Panc1 (cell line): ENCODE measurements around the gene DAB2IP. TPM values are rescaled to one million over a fixed set of nuclear protein-coding genes. Genes with fewer than 3 reads are reported as not detected.
A peak's percentile ranks its signal among the peaks of the same experiment; 100 is the strongest.

Source experiments
- ATAC-seq: fragments of 200-7000 bp; cut with Tn5 transposase; 2 replicates; pipeline ENCODE4 v1.9.1; 2020; ENCODE audit warnings: mild to moderate bottlenecking, moderate library complexity
- BruUV-seq: library from RNA; stranded (reverse); fragments of 400-500 nt; replicated peaks from 2 replicates; lab custom pipeline; 2021; lab: Mats Ljungman, UMichigan
- CTCF ChIA-PET: fragments of 300-600 bp; sonication (Branson Sonifier 250); formaldehyde crosslinking; loops from one replicate; lab custom pipeline; 2022; ENCODE audit warnings: antibody characterized with exemption; lab: Charles Lee
- POLR2A ChIA-PET: fragments of 300-600 bp; sonication (Branson Sonifier 250); formaldehyde crosslinking; loops from one replicate; lab custom pipeline; 2022; ENCODE audit warnings: antibody characterized with exemption; lab: Charles Lee
- DNase-seq: peaks from one replicate; pipeline ENCODE4 v3.0.0-alpha.2; 2010; ENCODE audit warnings: low read depth, low spot score
- H3K27ac ChIP-seq: 2 replicates; pipeline ENCODE4 v1.5.1; 2011; ENCODE audit warnings: mild to moderate bottlenecking, low read length, inconsistent platforms
- H3K27me3 ChIP-seq: fragments of 200-500 bp; sonication (Bioruptor generic); 2 replicates; pipeline ENCODE4 v1.6.0; 2014; ENCODE audit warnings: low read length, inconsistent platforms; ENCODE audit not compliant: control insufficient read depth, insufficient read depth
- H3K36me3 ChIP-seq: fragments of 200-500 bp; sonication (Bioruptor generic); 2 replicates; pipeline ENCODE4 v1.5.1; 2014; ENCODE audit warnings: inconsistent platforms, mild to moderate bottlenecking, low read length, moderate library complexity; ENCODE audit not compliant: control insufficient read depth, insufficient read depth
- H3K4me1 ChIP-seq: 2 replicates; pipeline ENCODE4 v1.5.1; 2011; ENCODE audit warnings: inconsistent platforms, mild to moderate bottlenecking, low read length, moderate library complexity; ENCODE audit not compliant: control insufficient read depth, insufficient read depth
- H3K4me3 ChIP-seq, 2 experiments: 2 replicates each; pipeline ENCODE4 v1.5.1; 2011 to 2012; ENCODE audit warnings: low read depth in 2 of 2, low read length in 2 of 2, mild to moderate bottlenecking in 2 of 2, inconsistent platforms in 1 of 2, moderate library complexity in 1 of 2
- H3K9me3 ChIP-seq: fragments of 200-500 bp; sonication (Bioruptor generic); 2 replicates; pipeline ENCODE4 v1.5.1; 2014; ENCODE audit warnings: low read depth, mild to moderate bottlenecking, inconsistent platforms, low read length, moderate library complexity; ENCODE audit not compliant: control insufficient read depth, insufficient read depth
- CTCF ChIP-seq: fragments of 450-650 bp; IDR thresholded peaks from 2 replicates; pipeline ENCODE4 v1.5.1; 2017; ENCODE audit warnings: mild to moderate bottlenecking
- POLR2AphosphoS5 ChIP-seq: IDR thresholded peaks from 2 replicates; pipeline ENCODE4 v1.6.1; 2012; ENCODE audit warnings: mild to moderate bottlenecking, low read depth, low read length, moderate library complexity
- REST ChIP-seq, 2 experiments: IDR thresholded peaks; 2 replicates each; pipeline ENCODE4 v1.6.1; 2011 to 2012; ENCODE audit warnings: low read depth in 2 of 2, control low read depth in 1 of 2, low read length in 1 of 2, mild to moderate bottlenecking in 1 of 2, moderate library complexity in 1 of 2; ENCODE audit not compliant: insufficient read depth in 1 of 2
- SIN3A ChIP-seq: IDR thresholded peaks from 2 replicates; pipeline ENCODE4 v1.6.1; 2012; ENCODE audit warnings: low read depth, mild to moderate bottlenecking, low read length, moderate library complexity, borderline replicate concordance; ENCODE audit not compliant: insufficient read depth
- TCF7L2 ChIP-seq: IDR thresholded peaks from 2 replicates; pipeline ENCODE4 v1.6.1; 2011; ENCODE audit warnings: mild to moderate bottlenecking, low read depth, low read length, inconsistent platforms
- in situ Hi-C: cut with HindIII; loops from 2 replicates; pipeline ENCODE4 v1.10.0; 2016; ENCODE audit warnings: low sequenced_read_pairs, low pct_unique_long_range_greater_than_20kb
- intact Hi-C: fragments of 100-400 bp; cut with micrococcal nuclease; formaldehyde crosslinking; loops from one replicate; pipeline ENCODE4 v1.10.0; 2022; ENCODE audit not compliant: unreplicated experiment
- total RNA-seq: library from RNA; stranded (reverse); gene quantifications from one replicate; pipeline ENCODE4 v1.2.1, GENCODE V29; 2021; ENCODE audit not compliant: unreplicated experiment

DAB2IP gene
- total RNA-seq, 1 experiment from 2014 or later: 18.4 TPM

- in situ Hi-C loops (no loop called here), intact Hi-C loops (loop anchor here (5.0 kb wide), 1 partner anchor 248 kb away; no protein-coding TSS in a partner anchor)
- no peak for TF ChIP-seq REST (IDR thresholded peaks at IDR 0.05; ENCODE audit: insufficient read depth in 1 of 2, low read depth in 2 of 2, low read length in 1 of 2)
- TF ChIP-seq POLR2AphosphoS5: no peak
- TF ChIP-seq TCF7L2: no peak
- TF ChIP-seq CTCF: peak; percentile 80
- TF ChIP-seq SIN3A: no peak
- CTCF ChIA-PET: no interaction called here
- POLR2A ChIA-PET: no interaction called here
- ATAC-seq (peak; percentile 82), DNase-seq (no peak)
- H3K4me3 ChIP-seq: peak overlapping the region; percentile 44 to 53
- BruUV-seq: no TSS peak
- H3K9me3 ChIP-seq: no peaks in the 10 kb centered on the region
- H3K27me3 ChIP-seq: no peaks in the 10 kb centered on the region
- peaks cover 22% of the 10 kb centered on the region for H3K4me1 ChIP-seq
- peak overlapping the region; percentile 70 for H3K27ac ChIP-seq
- H3K36me3 ChIP-seq: no peaks in the 10 kb centered on the region
Observed at GRCh38 chr9:121744002-121744686, 92.7 kb downstream of the DAB2IP start.

- Histone ChIP-seq H3K27me3 (no peaks in the 10 kb centered on the region), H3K4me3 (no peak overlapping the region; a peak in 1 of 4 replicates), H3K27ac (no peak overlapping the region), H3K36me3 (no peaks in the 10 kb centered on the region), H3K9me3 (no peaks in the 10 kb centered on the region), H3K4me1 (peaks cover 24% of the 10 kb centered on the region)
- DNase-seq (no peak), ATAC-seq (no peak)
- TF ChIP-seq POLR2AphosphoS5 (no peak), SIN3A (no peak), TCF7L2 (no peak), CTCF (no peak), REST (IDR thresholded peaks at IDR 0.05; ENCODE audit: insufficient read depth in 1 of 2, low read depth in 2 of 2, low read length in 1 of 2) (no peak)
- BruUV-seq: no TSS peak
- in situ Hi-C loops: no loop called here
- CTCF ChIA-PET: no interaction called here
- POLR2A ChIA-PET: no interaction called here
- intact Hi-C loops: loop anchor here (5.0 kb wide), 1 partner anchor 247 kb away; no protein-coding TSS in a partner anchor
Observed at GRCh38 chr9:121744687-121745395, 93.4 kb downstream of the DAB2IP start.
